Measurements from ENCODE around the gene CCL20.

DNA sequence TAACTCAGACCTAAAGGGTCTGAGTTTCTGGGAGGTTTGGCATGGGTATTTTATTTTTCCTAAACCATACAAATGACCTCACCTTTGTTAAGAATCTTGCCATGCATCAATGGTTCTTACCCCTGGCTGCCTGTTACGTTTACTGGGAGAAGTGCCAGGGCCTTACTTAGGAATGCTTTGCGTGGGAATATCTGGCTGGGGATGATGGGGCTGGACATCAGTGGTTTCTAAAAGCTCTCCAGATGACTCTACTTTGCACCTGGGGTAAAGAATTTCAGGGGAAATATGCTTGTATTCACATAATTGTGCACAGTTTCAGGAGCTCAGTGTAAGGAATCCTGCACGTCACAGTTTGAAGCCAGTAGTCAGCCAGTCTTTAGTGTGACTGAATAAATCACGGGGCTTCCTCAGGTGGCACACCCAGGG, 39.6 kb downstream of the CCL20 start:
- TF ChIP-seq POLR2AphosphoS5 (IDR thresholded peaks at IDR 0.05) (no peak), POLR2A (IDR thresholded peaks at IDR 0.05) (no peak)
- TF ChIP-seq, protein P1, sequence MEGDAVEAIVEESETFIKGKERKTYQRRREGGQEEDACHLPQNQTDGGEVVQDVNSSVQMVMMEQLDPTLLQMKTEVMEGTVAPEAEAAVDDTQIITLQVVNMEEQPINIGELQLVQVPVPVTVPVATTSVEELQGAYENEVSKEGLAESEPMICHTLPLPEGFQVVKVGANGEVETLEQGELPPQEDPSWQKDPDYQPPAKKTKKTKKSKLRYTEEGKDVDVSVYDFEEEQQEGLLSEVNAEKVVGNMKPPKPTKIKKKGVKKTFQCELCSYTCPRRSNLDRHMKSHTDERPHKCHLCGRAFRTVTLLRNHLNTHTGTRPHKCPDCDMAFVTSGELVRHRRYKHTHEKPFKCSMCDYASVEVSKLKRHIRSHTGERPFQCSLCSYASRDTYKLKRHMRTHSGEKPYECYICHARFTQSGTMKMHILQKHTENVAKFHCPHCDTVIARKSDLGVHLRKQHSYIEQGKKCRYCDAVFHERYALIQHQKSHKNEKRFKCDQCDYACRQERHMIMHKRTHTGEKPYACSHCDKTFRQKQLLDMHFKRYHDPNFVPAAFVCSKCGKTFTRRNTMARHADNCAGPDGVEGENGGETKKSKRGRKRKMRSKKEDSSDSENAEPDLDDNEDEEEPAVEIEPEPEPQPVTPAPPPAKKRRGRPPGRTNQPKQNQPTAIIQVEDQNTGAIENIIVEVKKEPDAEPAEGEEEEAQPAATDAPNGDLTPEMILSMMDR (IDR thresholded peaks at IDR 0.05 in 8 of 11, conservative IDR thresholded peaks at IDR 0.05 in 3 of 11): no peak
